ENCODE measurements around the gene ADAM12. TPM values are rescaled to one million over a fixed set of nuclear protein-coding genes. Genes with fewer than 3 reads are reported as not detected.
A peak's percentile ranks its signal among the peaks of the same experiment; 100 is the strongest.

Gene ADAM12
- polyA plus RNA-seq, 3 donors: 0.05 TPM; not detected in 2

GRCh38 chr10:126393076-126393475 is 4.8 kb upstream of the ADAM12 start:
- no peaks in the 10 kb centered on the region for H3K4me1 Mint-ChIP-seq
- no peaks in the 10 kb centered on the region for H3K36me3 ChIP-seq (replicated peaks in 1 of 2; ENCODE audit: control insufficient read depth in 1 of 2, insufficient read depth in 2 of 2, low read length in 2 of 2)
- H3K4me1 ChIP-seq (ENCODE audit: control insufficient read depth in 1 of 2, insufficient read depth in 2 of 2, low read length in 2 of 2): no peaks in the 10 kb centered on the region
- no peak for DNase-seq
- H3K27me3 ChIP-seq (ENCODE audit: control insufficient read depth in 2 of 2, insufficient read depth in 2 of 2, low read length in 2 of 2): peaks cover 10 to 29% of the 10 kb centered on the region in 2 donors
- peaks cover 2 to 14% (median 9%) of the 10 kb centered on the region in 7 donors for H3K9me3 Mint-ChIP-seq
- no peaks in the 10 kb centered on the region for H3K79me2 ChIP-seq (ENCODE audit: insufficient read depth, low read length)
- no peak overlapping the region for H2AFZ ChIP-seq (ENCODE audit: insufficient read depth, low read depth, low read length, poor library complexity, severe bottlenecking)
- intact Hi-C loops (cut with micrococcal nuclease): no loop called here
- no peak for TF ChIP-seq CTCF (IDR thresholded peaks at IDR 0.05)
- whole genome bisulfite sequencing (ENCODE audit: insufficient coverage): no CpG with 5 or more reads among the region's 4 CpGs
- H3K4me2 ChIP-seq (replicated peaks; ENCODE audit: extremely low read depth, low read length, poor library complexity, severe bottlenecking): no peak overlapping the region
- peaks cover 21 to 27% (median 24%) of the 10 kb centered on the region in 3 donors for H3K27me3 Mint-ChIP-seq (ENCODE audit: low read depth in 3 of 3)
- H3K9ac ChIP-seq (ENCODE audit: insufficient read depth, low read length, poor library complexity, severe bottlenecking): no peak overlapping the region
- H3K36me3 Mint-ChIP-seq: no peaks in the 10 kb centered on the region
- no peak overlapping the region for H3K4me3 Mint-ChIP-seq
- H3K4me3 ChIP-seq (replicated peaks in 1 of 3; ENCODE audit: low read depth in 2 of 3, low read length in 3 of 3): no peak overlapping the region
- H3K9me3 ChIP-seq (replicated peaks in 1 of 2; ENCODE audit: control insufficient read depth in 1 of 2, insufficient read depth in 1 of 2, low read length in 2 of 2): peaks cover 0 to 7% of the 10 kb centered on the region in 2 donors
- no peak overlapping the region for H3K27ac ChIP-seq (ENCODE audit: low read depth in 1 of 2, low read length in 2 of 2)
- H3K27ac Mint-ChIP-seq: no peak overlapping the region
- H4K20me1 ChIP-seq (ENCODE audit: insufficient read depth, low read length): no peaks in the 10 kb centered on the region

- H3K27ac Mint-ChIP-seq: no peak overlapping the region
- Histone ChIP-seq H3K4me2 (replicated peaks; ENCODE audit: extremely low read depth, low read length, poor library complexity, severe bottlenecking) (no peak overlapping the region), H3K27me3 (ENCODE audit: control insufficient read depth in 2 of 2, insufficient read depth in 2 of 2, low read length in 2 of 2) (peaks cover 12 to 32% of the 10 kb centered on the region in 2 donors), H3K9me3 (replicated peaks in 1 of 2; ENCODE audit: control insufficient read depth in 1 of 2, insufficient read depth in 1 of 2, low read length in 2 of 2) (peaks cover 0 to 7% of the 10 kb centered on the region in 2 donors), H3K9ac (ENCODE audit: insufficient read depth, low read length, poor library complexity, severe bottlenecking) (no peak overlapping the region), H2AFZ (ENCODE audit: insufficient read depth, low read depth, low read length, poor library complexity, severe bottlenecking) (no peak overlapping the region), H3K36me3 (replicated peaks in 1 of 2; ENCODE audit: control insufficient read depth in 1 of 2, insufficient read depth in 2 of 2, low read length in 2 of 2) (no peaks in the 10 kb centered on the region), H3K27ac (ENCODE audit: low read depth in 1 of 2, low read length in 2 of 2) (no peak overlapping the region), H3K79me2 (ENCODE audit: insufficient read depth, low read length) (no peaks in the 10 kb centered on the region), H3K4me3 (replicated peaks in 1 of 3; ENCODE audit: low read depth in 2 of 3, low read length in 3 of 3) (no peak overlapping the region), H3K4me1 (ENCODE audit: control insufficient read depth in 1 of 2, insufficient read depth in 2 of 2, low read length in 2 of 2) (no peaks in the 10 kb centered on the region), H4K20me1 (ENCODE audit: insufficient read depth, low read length) (no peaks in the 10 kb centered on the region)
- peaks cover 23 to 28% (median 27%) of the 10 kb centered on the region in 3 donors for H3K27me3 Mint-ChIP-seq (ENCODE audit: low read depth in 3 of 3)
- peaks cover 2 to 15% (median 9%) of the 10 kb centered on the region in 7 donors for H3K9me3 Mint-ChIP-seq
- intact Hi-C loops (cut with micrococcal nuclease): no loop called here
- H3K4me3 Mint-ChIP-seq: peak overlapping the region in 1 of 2 donors; percentile 26
- no peaks in the 10 kb centered on the region for H3K36me3 Mint-ChIP-seq
- no peaks in the 10 kb centered on the region for H3K4me1 Mint-ChIP-seq
- DNase-seq: no peak
- WGBS (ENCODE audit: insufficient coverage): 0% methylated on average over 1 of the region's 8 CpGs
- no peak for TF ChIP-seq CTCF (IDR thresholded peaks at IDR 0.05)
Observed at GRCh38 chr10:126392469-126392868, 4.2 kb upstream of the ADAM12 start.
